Measurements from ENCODE around the gene PTPRM.

DNA sequence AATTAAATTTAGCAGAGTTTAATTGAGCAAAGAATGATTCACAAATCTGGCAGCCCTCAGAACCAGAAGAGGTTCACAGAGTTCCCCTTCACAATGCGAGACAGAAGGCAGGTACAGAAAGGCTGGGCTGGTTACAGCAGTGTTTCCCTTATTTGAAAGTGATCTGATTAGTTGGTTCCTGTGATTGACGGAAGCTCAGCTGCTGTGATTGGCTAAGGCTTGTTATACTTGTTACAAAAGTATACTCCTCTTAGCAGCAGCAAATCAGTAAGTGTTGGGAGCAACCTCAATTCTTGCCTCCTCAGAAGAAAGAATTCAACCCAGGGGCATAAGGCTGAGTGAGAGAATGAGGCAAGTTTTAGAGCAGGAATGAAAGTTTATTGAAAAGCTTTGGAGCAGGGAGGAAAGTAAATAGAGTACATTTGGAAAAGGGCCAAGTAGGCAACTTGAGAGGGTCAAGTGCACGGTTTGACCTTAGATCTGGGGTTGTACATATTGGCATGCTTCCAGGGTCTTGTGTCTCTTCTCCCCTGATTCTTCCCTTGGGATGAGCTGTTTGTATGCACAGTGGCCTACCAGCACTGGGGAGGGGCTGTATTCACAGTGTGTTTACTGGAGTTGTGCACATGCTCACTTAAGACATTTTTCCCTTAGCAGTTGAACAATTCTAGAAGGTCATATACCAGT is 610.4 kb downstream of the PTPRM start:
- TF ChIP-seq, protein P1, sequence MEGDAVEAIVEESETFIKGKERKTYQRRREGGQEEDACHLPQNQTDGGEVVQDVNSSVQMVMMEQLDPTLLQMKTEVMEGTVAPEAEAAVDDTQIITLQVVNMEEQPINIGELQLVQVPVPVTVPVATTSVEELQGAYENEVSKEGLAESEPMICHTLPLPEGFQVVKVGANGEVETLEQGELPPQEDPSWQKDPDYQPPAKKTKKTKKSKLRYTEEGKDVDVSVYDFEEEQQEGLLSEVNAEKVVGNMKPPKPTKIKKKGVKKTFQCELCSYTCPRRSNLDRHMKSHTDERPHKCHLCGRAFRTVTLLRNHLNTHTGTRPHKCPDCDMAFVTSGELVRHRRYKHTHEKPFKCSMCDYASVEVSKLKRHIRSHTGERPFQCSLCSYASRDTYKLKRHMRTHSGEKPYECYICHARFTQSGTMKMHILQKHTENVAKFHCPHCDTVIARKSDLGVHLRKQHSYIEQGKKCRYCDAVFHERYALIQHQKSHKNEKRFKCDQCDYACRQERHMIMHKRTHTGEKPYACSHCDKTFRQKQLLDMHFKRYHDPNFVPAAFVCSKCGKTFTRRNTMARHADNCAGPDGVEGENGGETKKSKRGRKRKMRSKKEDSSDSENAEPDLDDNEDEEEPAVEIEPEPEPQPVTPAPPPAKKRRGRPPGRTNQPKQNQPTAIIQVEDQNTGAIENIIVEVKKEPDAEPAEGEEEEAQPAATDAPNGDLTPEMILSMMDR (IDR thresholded peaks at IDR 0.05 in 2 of 3, conservative IDR thresholded peaks at IDR 0.05 in 1 of 3; ENCODE audit: borderline replicate concordance in 1 of 3, insufficient read depth in 1 of 3, low read depth in 2 of 3, low read length in 2 of 3) = no peak
- no peak for TF ChIP-seq POLR2AphosphoS5 (IDR thresholded peaks at IDR 0.05; ENCODE audit: low read depth, low read length)

Data from HCT116 (cell line).